MCF 10A (cell line): ENCODE results near the gene PLP1. TPM values are rescaled to one million over a fixed set of nuclear protein-coding genes. Genes with fewer than 3 reads are reported as not detected.

Experiments used
- BruUV-seq: library from RNA; stranded (reverse); fragments of 400-500 nt; replicated peaks from 2 replicates; lab custom pipeline; 2021; lab: Mats Ljungman, UMichigan
- CTCF ChIA-PET: fragments of 300-600 bp; sonication (Branson Sonifier 250); formaldehyde crosslinking; extraction: SDS; loops from one replicate; lab custom pipeline; 2021; ENCODE audit warnings: antibody characterized with exemption, inconsistent platforms; lab: Yijun Ruan, JAX
- POLR2A ChIA-PET: fragments of 300-600, 350-650 bp; sonication (Branson Sonifier 250); formaldehyde crosslinking; extraction: SDS; loops from one replicate; lab custom pipeline; 2020; ENCODE audit warnings: antibody characterized with exemption, inconsistent platforms; lab: Yijun Ruan, JAX
- DNase-seq: peaks from one replicate; pipeline ENCODE4 v3.0.0-alpha.2; 2018; ENCODE audit not compliant: unreplicated experiment
- H3K27ac Mint-ChIP-seq: one replicate; pipeline ENCODE4 v1.8.0; 2022; ENCODE audit warnings: mild to moderate bottlenecking, low read depth, mixed read lengths; ENCODE audit not compliant: unreplicated experiment
- H3K27me3 Mint-ChIP-seq: one replicate; pipeline ENCODE4 v1.8.0; 2022; ENCODE audit warnings: mixed read lengths; ENCODE audit not compliant: insufficient read depth, unreplicated experiment
- H3K36me3 Mint-ChIP-seq: one replicate; pipeline ENCODE4 v1.8.0; 2022; ENCODE audit warnings: mild to moderate bottlenecking, moderate library complexity, mixed read lengths; ENCODE audit not compliant: insufficient read depth, unreplicated experiment
- H3K4me1 Mint-ChIP-seq: one replicate; pipeline ENCODE4 v1.8.0; 2022; ENCODE audit warnings: mixed read lengths; ENCODE audit not compliant: insufficient read depth, unreplicated experiment
- H3K4me3 Mint-ChIP-seq: one replicate; pipeline ENCODE4 v1.8.0; 2022; ENCODE audit warnings: mild to moderate bottlenecking, moderate library complexity, mixed read lengths; ENCODE audit not compliant: unreplicated experiment
- H3K9me3 Mint-ChIP-seq: one replicate; pipeline ENCODE4 v1.8.0; 2022; ENCODE audit warnings: mixed read lengths; ENCODE audit not compliant: unreplicated experiment
- intact Hi-C: fragments of 100-400 bp; cut with micrococcal nuclease; formaldehyde crosslinking; loops from 2 replicates; pipeline ENCODE4 v1.14.1; 2022
- total RNA-seq: library from RNA; stranded (reverse); gene quantifications from 2 replicates; pipeline ENCODE4 v1.2.3, GENCODE V29; 2022
- TF ChIP-seq, protein P1 (sequence below): fragments of 200-600 bp; IDR thresholded peaks from one replicate; pipeline ENCODE4 v1.8.0; 2022; ENCODE audit warnings: antibody characterized with exemption, mild to moderate bottlenecking; ENCODE audit not compliant: unreplicated experiment

The PLP1 gene
- total RNA-seq, 1 experiment from 2014 or later = not detected

DNA sequence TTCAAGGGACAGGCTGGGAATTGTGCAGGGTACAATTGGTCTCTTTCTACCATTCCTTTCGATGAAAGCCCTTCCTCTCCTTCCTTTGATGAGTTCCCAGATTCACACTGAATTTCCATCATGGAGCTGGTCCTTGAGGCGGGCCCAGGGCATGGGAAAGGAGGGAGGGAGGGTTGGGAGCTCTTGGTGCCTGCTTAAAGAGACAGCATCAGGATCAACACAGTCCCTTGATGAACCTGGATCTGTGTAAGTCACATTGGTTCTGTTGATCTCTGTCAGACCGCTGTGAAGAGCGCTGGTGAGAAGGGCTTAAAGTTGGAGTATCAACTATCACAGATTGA is 4.4 kb downstream of the PLP1 start:
- no peaks in the 10 kb centered on the region for H3K4me1 Mint-ChIP-seq
- no peak overlapping the region for H3K27ac Mint-ChIP-seq
- TF ChIP-seq, protein P1, sequence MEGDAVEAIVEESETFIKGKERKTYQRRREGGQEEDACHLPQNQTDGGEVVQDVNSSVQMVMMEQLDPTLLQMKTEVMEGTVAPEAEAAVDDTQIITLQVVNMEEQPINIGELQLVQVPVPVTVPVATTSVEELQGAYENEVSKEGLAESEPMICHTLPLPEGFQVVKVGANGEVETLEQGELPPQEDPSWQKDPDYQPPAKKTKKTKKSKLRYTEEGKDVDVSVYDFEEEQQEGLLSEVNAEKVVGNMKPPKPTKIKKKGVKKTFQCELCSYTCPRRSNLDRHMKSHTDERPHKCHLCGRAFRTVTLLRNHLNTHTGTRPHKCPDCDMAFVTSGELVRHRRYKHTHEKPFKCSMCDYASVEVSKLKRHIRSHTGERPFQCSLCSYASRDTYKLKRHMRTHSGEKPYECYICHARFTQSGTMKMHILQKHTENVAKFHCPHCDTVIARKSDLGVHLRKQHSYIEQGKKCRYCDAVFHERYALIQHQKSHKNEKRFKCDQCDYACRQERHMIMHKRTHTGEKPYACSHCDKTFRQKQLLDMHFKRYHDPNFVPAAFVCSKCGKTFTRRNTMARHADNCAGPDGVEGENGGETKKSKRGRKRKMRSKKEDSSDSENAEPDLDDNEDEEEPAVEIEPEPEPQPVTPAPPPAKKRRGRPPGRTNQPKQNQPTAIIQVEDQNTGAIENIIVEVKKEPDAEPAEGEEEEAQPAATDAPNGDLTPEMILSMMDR = no peak
- POLR2A ChIA-PET = no interaction called here
- no peaks in the 10 kb centered on the region for H3K36me3 Mint-ChIP-seq
- H3K27me3 Mint-ChIP-seq = peaks cover 68% of the 10 kb centered on the region
- BruUV-seq = no TSS peak
- intact Hi-C loops = no loop called here
- H3K4me3 Mint-ChIP-seq = no peak overlapping the region
- H3K9me3 Mint-ChIP-seq = no peaks in the 10 kb centered on the region
- no peak for DNase-seq
- CTCF ChIA-PET = interaction anchor here (0.6 to 1.1 kb wide), 2 partner anchors 12 to 33 kb away, joined by 3 read pairs; no protein-coding TSS in a partner anchor

- no TSS peak for BruUV-seq
- Mint-ChIP-seq H3K9me3 (no peaks in the 10 kb centered on the region), H3K4me1 (no peaks in the 10 kb centered on the region), H3K4me3 (no peak overlapping the region), H3K27me3 (peaks cover 68% of the 10 kb centered on the region), H3K36me3 (no peaks in the 10 kb centered on the region), H3K27ac (no peak overlapping the region)
- no peak for DNase-seq
- TF ChIP-seq, protein P1 = no peak
- CTCF ChIA-PET = no interaction called here
- POLR2A ChIA-PET = no interaction called here
- intact Hi-C loops = no loop called here
Measured at GRCh38 chrX:103781706-103782105, 5.1 kb downstream of the PLP1 start.

GRCh38 chrX:103782640-103783039 is 6.0 kb downstream of the PLP1 start:
- TF ChIP-seq, protein P1 = no peak
- Mint-ChIP-seq H3K27ac (no peak overlapping the region), H3K36me3 (no peaks in the 10 kb centered on the region), H3K4me3 (no peak overlapping the region), H3K27me3 (peaks cover 62% of the 10 kb centered on the region), H3K9me3 (no peaks in the 10 kb centered on the region), H3K4me1 (no peaks in the 10 kb centered on the region)
- BruUV-seq = no TSS peak
- intact Hi-C loops = no loop called here
- no peak for DNase-seq
- CTCF ChIA-PET = interaction anchor here (1.0 kb wide), 1 partner anchor 94 kb away, joined by 6 read pairs; no protein-coding TSS in a partner anchor
- POLR2A ChIA-PET = no interaction called here

DNA sequence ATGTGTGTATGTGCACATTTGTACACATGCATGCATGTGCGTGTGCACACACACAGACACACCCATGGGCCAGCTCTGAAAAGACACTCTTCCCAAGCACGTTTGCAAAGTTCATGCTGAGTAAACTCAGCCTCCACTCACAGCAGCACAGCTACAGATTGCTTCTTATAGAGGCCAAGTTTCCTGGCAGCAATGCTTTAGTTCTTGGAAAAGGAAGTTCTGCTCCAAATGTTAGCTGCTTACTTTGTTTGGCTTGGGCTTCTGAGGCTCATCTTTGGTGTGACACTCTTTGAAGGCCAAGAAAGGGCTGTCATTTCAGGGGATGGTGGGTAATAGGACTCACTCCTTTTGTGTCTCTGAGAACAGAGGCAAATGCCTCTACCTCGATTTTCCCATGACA is 6.6 kb downstream of the PLP1 start:
- intact Hi-C loops = no loop called here
- Mint-ChIP-seq H3K9me3 (no peaks in the 10 kb centered on the region), H3K4me3 (no peak overlapping the region), H3K27ac (no peak overlapping the region), H3K27me3 (peaks cover 62% of the 10 kb centered on the region), H3K4me1 (no peaks in the 10 kb centered on the region), H3K36me3 (no peaks in the 10 kb centered on the region)
- no TSS peak for BruUV-seq
- ChIA-PET CTCF (interaction anchor here (1.0 to 1.1 kb wide), 2 partner anchors 93 to 95 kb away, joined by 4 to 6 read pairs; no protein-coding TSS in a partner anchor), POLR2A (interaction anchor here (0.9 kb wide), 1 partner anchor 28 kb away, joined by 5 read pairs; no protein-coding TSS in a partner anchor)
- TF ChIP-seq, protein P1 = no peak
- DNase-seq = no peak
